ENCODE measurements around the gene KLRF2. TPM values are rescaled to one million over a fixed set of nuclear protein-coding genes. Genes with fewer than 3 reads are reported as not detected.

Gene KLRF2
- total RNA-seq, 1 donor from 2014 or later = not detected

- H3K27me3 Mint-ChIP-seq = no peaks in the 10 kb centered on the region
- TF ChIP-seq CTCF (IDR thresholded peaks at IDR 0.05; ENCODE audit: unreplicated experiment) = no peak
- peaks cover 3% of the 10 kb centered on the region for H3K4me1 Mint-ChIP-seq (ENCODE audit: low read depth)
- H3K36me3 Mint-ChIP-seq (ENCODE audit: insufficient read depth) = no peaks in the 10 kb centered on the region
- H3K4me3 Mint-ChIP-seq (ENCODE audit: low read depth) = no peak overlapping the region
- H3K9me3 Mint-ChIP-seq (ENCODE audit: low read depth) = peaks cover 7% of the 10 kb centered on the region
- no peak overlapping the region for H3K27ac Mint-ChIP-seq
- DNase-seq (ENCODE audit: low spot score, unreplicated experiment) = no peak
Observed at GRCh38 chr12:9922429-9922828, 41.1 kb downstream of the KLRF2 start.

- no peaks in the 10 kb centered on the region for H3K36me3 Mint-ChIP-seq (ENCODE audit: insufficient read depth)
- peak; percentile 70 for TF ChIP-seq CTCF (IDR thresholded peaks at IDR 0.05; ENCODE audit: unreplicated experiment)
- H3K27me3 Mint-ChIP-seq = no peaks in the 10 kb centered on the region
- peaks cover 3% of the 10 kb centered on the region for H3K4me1 Mint-ChIP-seq (ENCODE audit: low read depth)
- no peak for DNase-seq (ENCODE audit: low spot score, unreplicated experiment)
- H3K4me3 Mint-ChIP-seq (ENCODE audit: low read depth) = peak overlapping the region; percentile 9
- no peaks in the 10 kb centered on the region for H3K9me3 Mint-ChIP-seq (ENCODE audit: low read depth)
- no peak overlapping the region for H3K27ac Mint-ChIP-seq
Observed at GRCh38 chr12:9925705-9926393, 44.6 kb downstream of the KLRF2 start.

- no peak overlapping the region for H3K27ac Mint-ChIP-seq
- no peaks in the 10 kb centered on the region for H3K36me3 Mint-ChIP-seq (ENCODE audit: insufficient read depth)
- H3K4me3 Mint-ChIP-seq (ENCODE audit: low read depth) = no peak overlapping the region
- no peaks in the 10 kb centered on the region for H3K9me3 Mint-ChIP-seq (ENCODE audit: low read depth)
- TF ChIP-seq CTCF (IDR thresholded peaks at IDR 0.05; ENCODE audit: unreplicated experiment) = no peak
- peaks cover 3% of the 10 kb centered on the region for H3K4me1 Mint-ChIP-seq (ENCODE audit: low read depth)
- H3K27me3 Mint-ChIP-seq = no peaks in the 10 kb centered on the region
- DNase-seq (ENCODE audit: low spot score, unreplicated experiment) = no peak
Observed at GRCh38 chr12:9926876-9927275, 45.6 kb downstream of the KLRF2 start.

GRCh38 chr12:9928607-9929006 lies 47.3 kb downstream of the KLRF2 start:
- no peaks in the 10 kb centered on the region for H3K9me3 Mint-ChIP-seq (ENCODE audit: low read depth)
- no peak for TF ChIP-seq CTCF (IDR thresholded peaks at IDR 0.05; ENCODE audit: unreplicated experiment)
- H3K27ac Mint-ChIP-seq = no peak overlapping the region
- H3K36me3 Mint-ChIP-seq (ENCODE audit: insufficient read depth) = no peaks in the 10 kb centered on the region
- no peak for DNase-seq (ENCODE audit: low spot score, unreplicated experiment)
- H3K27me3 Mint-ChIP-seq = no peaks in the 10 kb centered on the region
- no peak overlapping the region for H3K4me3 Mint-ChIP-seq (ENCODE audit: low read depth)
- peaks cover 3% of the 10 kb centered on the region for H3K4me1 Mint-ChIP-seq (ENCODE audit: low read depth)

- no peak for TF ChIP-seq CTCF (IDR thresholded peaks at IDR 0.05; ENCODE audit: unreplicated experiment)
- Mint-ChIP-seq H3K4me1 (ENCODE audit: low read depth) (no peaks in the 10 kb centered on the region), H3K9me3 (ENCODE audit: low read depth) (no peaks in the 10 kb centered on the region), H3K27me3 (no peaks in the 10 kb centered on the region), H3K27ac (no peak overlapping the region), H3K36me3 (ENCODE audit: insufficient read depth) (no peaks in the 10 kb centered on the region), H3K4me3 (ENCODE audit: low read depth) (no peak overlapping the region)
- no peak for DNase-seq (ENCODE audit: low spot score, unreplicated experiment)
Observed at GRCh38 chr12:9931245-9931644, 50.0 kb downstream of the KLRF2 start.

Measured in progenitor cell of endocrine pancreas (in vitro differentiated cells).